BJ (cell line): ENCODE results near the gene C5orf22. TPM values are rescaled to one million over a fixed set of nuclear protein-coding genes. Genes with fewer than 3 reads are reported as not detected.
"Not testable (repeated sequence)": the region's sequence is repeated elsewhere in the genome, so short reads cannot be mapped to it uniquely, and the experiment has no call there.

Experiments used
- CTCF ChIA-PET: fragments of 350-600 bp; formaldehyde crosslinking; extraction: SDS; loops from one replicate; lab custom pipeline; 2021; ENCODE audit warnings: antibody characterized with exemption, inconsistent platforms; lab: Yijun Ruan, JAX
- POLR2A ChIA-PET: fragments of 300-600 bp; sonication (Branson Sonifier 250); formaldehyde crosslinking; extraction: SDS; loops from one replicate; lab custom pipeline; 2021; ENCODE audit warnings: antibody characterized with exemption; lab: Charles Lee
- DNase-seq: peaks from one replicate; pipeline ENCODE4 v3.0.0-alpha.2; 2011; ENCODE audit warnings: low read depth
- H3K27me3 ChIP-seq: 2 replicates; pipeline ENCODE4 v1.6.0; 2011; ENCODE audit warnings: low read length; ENCODE audit not compliant: control insufficient read depth, insufficient read depth
- H3K36me3 ChIP-seq: 2 replicates; pipeline ENCODE4 v1.5.1; 2011; ENCODE audit warnings: low read length; ENCODE audit not compliant: control insufficient read depth, insufficient read depth
- H3K4me3 ChIP-seq: 2 replicates; pipeline ENCODE4 v1.5.1; 2011; ENCODE audit warnings: low read depth, mild to moderate bottlenecking, control low read depth, low read length
- CTCF ChIP-seq: IDR thresholded peaks from 2 replicates; pipeline ENCODE4 v1.5.1; 2011; ENCODE audit warnings: low read depth, mild to moderate bottlenecking, control low read depth, inconsistent platforms, low read length, moderate library complexity; ENCODE audit not compliant: insufficient read depth
- polyA plus RNA-seq: library from polyadenylated mRNA; depleted of rRNA; stranded (reverse); fragments of >200 nt; gene quantifications from 2 replicates; pipeline ENCODE4 v1.2.3, GENCODE V29; 2011

The C5orf22 gene
- polyA plus RNA-seq, 1 experiment, result 9.8 TPM

- no peak overlapping the region for H3K4me3 ChIP-seq
- no peak for TF ChIP-seq CTCF
- ChIA-PET POLR2A (no interaction called here), CTCF (no interaction called here)
- no peak for DNase-seq
- no peaks in the 10 kb centered on the region for H3K27me3 ChIP-seq
- no peaks in the 10 kb centered on the region; the same call in 1 of the 2 replicates for H3K36me3 ChIP-seq
These were observed 27.8 kb downstream of the C5orf22 start for GRCh38 chr5:31559942-31560341.

- no peak for TF ChIP-seq CTCF
- no peak for DNase-seq
- CTCF ChIA-PET, result no interaction called here
These were observed 29.8 kb downstream of the C5orf22 start for GRCh38 chr5:31561946-31562345.

GRCh38 chr5:31563216-31563615 is 31.1 kb downstream of the C5orf22 start:
- ChIA-PET CTCF (no interaction called here), POLR2A (no interaction called here)
- no peak for TF ChIP-seq CTCF
- Histone ChIP-seq H3K36me3 (no peaks in the 10 kb centered on the region), H3K27me3 (no peaks in the 10 kb centered on the region; the same call in 1 of the 2 replicates), H3K4me3 (no peak overlapping the region)
- DNase-seq, result no peak

More at GRCh38 chr5:31561946-31562345, 29.8 kb downstream of the C5orf22 start:
- no peaks in the 10 kb centered on the region for H3K36me3 ChIP-seq
- no peak overlapping the region for H3K4me3 ChIP-seq
- H3K27me3 ChIP-seq, result no peaks in the 10 kb centered on the region
- POLR2A ChIA-PET, result no interaction called here

- H3K27me3 ChIP-seq, POLR2A ChIA-PET, H3K36me3 ChIP-seq, DNase-seq, CTCF ChIA-PET, H3K4me3 ChIP-seq: not testable (repeated sequence)
These were observed 34.3 kb downstream of the C5orf22 start for GRCh38 chr5:31566362-31566761.

- no peak for TF ChIP-seq CTCF
- CTCF ChIA-PET, result interaction anchor here (0.8 kb wide), 1 partner anchor 525 kb away, joined by 3 read pairs; no protein-coding TSS in a partner anchor
- POLR2A ChIA-PET, result no interaction called here
- Histone ChIP-seq H3K4me3 (no peak overlapping the region), H3K36me3 (no peaks in the 10 kb centered on the region), H3K27me3 (no peaks in the 10 kb centered on the region; the same call in 1 of the 2 replicates)
- no peak for DNase-seq
These were observed 36.3 kb downstream of the C5orf22 start for GRCh38 chr5:31568302-31568835.

GRCh38 chr5:31569068-31569467 is 37.0 kb downstream of the C5orf22 start:
- Histone ChIP-seq H3K27me3 (no peaks in the 10 kb centered on the region; the same call in 1 of the 2 replicates), H3K4me3 (no peak overlapping the region), H3K36me3 (no peaks in the 10 kb centered on the region)
- no peak for DNase-seq
- ChIA-PET POLR2A (no interaction called here), CTCF (no interaction called here)
- TF ChIP-seq CTCF, result no peak
